ENCODE measurements around the gene OR52E5. TPM values are rescaled to one million over a fixed set of nuclear protein-coding genes. Genes with fewer than 3 reads are reported as not detected.

The OR52E5 gene
- total RNA-seq, 1 donor = not detected

DNA sequence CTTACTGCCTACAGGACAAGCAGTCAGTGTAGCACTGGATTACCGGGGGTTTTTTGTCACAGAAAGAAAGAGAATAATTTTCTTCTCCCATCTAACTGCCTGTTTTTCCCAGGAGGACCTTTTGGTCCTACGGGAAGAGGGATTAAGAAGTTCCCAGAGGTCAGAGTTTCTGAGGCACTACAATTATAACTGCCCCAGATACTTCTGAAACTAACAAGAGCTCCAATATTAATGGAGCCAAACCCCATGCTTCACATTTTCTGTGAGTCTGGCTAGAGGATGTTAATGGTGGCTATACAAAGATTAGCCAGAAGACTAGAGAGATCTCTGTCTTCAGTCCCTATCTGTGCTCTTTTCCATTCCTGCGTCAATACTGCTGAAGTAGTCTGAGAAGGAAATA lies 48.9 kb downstream of the OR52E5 start, which contains the start of gene OR56A3:
TSS of gene OR56A3 (plus strand) at position 301 of the 400 bp plus-strand sequence. CDS start 5,096 bp downstream, outside the sequence.
- DNase-seq (ENCODE audit: low read depth) = no peak
- TF ChIP-seq, protein P1, sequence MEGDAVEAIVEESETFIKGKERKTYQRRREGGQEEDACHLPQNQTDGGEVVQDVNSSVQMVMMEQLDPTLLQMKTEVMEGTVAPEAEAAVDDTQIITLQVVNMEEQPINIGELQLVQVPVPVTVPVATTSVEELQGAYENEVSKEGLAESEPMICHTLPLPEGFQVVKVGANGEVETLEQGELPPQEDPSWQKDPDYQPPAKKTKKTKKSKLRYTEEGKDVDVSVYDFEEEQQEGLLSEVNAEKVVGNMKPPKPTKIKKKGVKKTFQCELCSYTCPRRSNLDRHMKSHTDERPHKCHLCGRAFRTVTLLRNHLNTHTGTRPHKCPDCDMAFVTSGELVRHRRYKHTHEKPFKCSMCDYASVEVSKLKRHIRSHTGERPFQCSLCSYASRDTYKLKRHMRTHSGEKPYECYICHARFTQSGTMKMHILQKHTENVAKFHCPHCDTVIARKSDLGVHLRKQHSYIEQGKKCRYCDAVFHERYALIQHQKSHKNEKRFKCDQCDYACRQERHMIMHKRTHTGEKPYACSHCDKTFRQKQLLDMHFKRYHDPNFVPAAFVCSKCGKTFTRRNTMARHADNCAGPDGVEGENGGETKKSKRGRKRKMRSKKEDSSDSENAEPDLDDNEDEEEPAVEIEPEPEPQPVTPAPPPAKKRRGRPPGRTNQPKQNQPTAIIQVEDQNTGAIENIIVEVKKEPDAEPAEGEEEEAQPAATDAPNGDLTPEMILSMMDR (IDR thresholded peaks at IDR 0.05; ENCODE audit: insufficient read depth, low read depth, low read length) = no peak

More for the DNA sequence above, 48.9 kb downstream of the OR52E5 start, which contains the start of gene OR56A3:
- H3K4me3 ChIP-seq (ENCODE audit: low read depth, low read length) = no peak within 1 kb of the TSS

Other genes with a start within 250 kb of the OR52E5 start
- 31.2 and 65.2 TPM in 2 replicates for gene TRIM5, start 208.1 kb upstream of the OR52E5 start, total RNA-seq
- 70.9 and 104 TPM in 2 replicates for gene TRIM22, start 203.4 kb upstream of the OR52E5 start, total RNA-seq
- not detected in 2 replicates for gene OR56B1, start 156.8 kb upstream of the OR52E5 start, total RNA-seq
- gene OR52N4, start 139.0 kb upstream of the OR52E5 start, total RNA-seq = not detected in 2 replicates
- under 0.01 TPM in 1 of 2 replicates, not detected in the other for gene OR52N5, start 109.9 kb upstream of the OR52E5 start, total RNA-seq
- under 0.01 TPM in 1 of 2 replicates, not detected in the other for gene OR52N1, start 101.9 kb upstream of the OR52E5 start, total RNA-seq
- gene OR52N2, start 84.3 kb upstream of the OR52E5 start, total RNA-seq = not detected in 2 replicates
- 0.43 TPM in 1 of 2 replicates, not detected in the other for gene OR52E6, start 51.3 kb upstream of the OR52E5 start, total RNA-seq
- not detected in 2 replicates for gene OR52E8, start 35.5 kb upstream of the OR52E5 start, total RNA-seq
- not detected in 2 replicates for gene OR52E4, start 12.6 kb upstream of the OR52E5 start, total RNA-seq
- not detected in 2 replicates for gene OR56A3, start 49.0 kb downstream of the OR52E5 start, total RNA-seq
- not detected in 2 replicates for gene OR56A5, start 75.3 kb downstream of the OR52E5 start, total RNA-seq
- not detected in 2 replicates for gene OR52L1, start 93.8 kb downstream of the OR52E5 start, total RNA-seq
- not detected in 2 replicates for gene OR56A4, start 113.7 kb downstream of the OR52E5 start, total RNA-seq
- under 0.01 TPM in 2 replicates for gene OR56A1, start 137.6 kb downstream of the OR52E5 start, total RNA-seq
- gene OR56B4, start 214.5 kb downstream of the OR52E5 start, total RNA-seq = not detected in 2 replicates

All from fibroblast of villous mesenchyme (primary cell).